ENCODE results near the gene ARHGAP10.
"Not testable (repeated sequence)": the region's sequence is repeated elsewhere in the genome, so short reads cannot be mapped to it uniquely, and the experiment has no call there.

The ARHGAP10 gene

DNA sequence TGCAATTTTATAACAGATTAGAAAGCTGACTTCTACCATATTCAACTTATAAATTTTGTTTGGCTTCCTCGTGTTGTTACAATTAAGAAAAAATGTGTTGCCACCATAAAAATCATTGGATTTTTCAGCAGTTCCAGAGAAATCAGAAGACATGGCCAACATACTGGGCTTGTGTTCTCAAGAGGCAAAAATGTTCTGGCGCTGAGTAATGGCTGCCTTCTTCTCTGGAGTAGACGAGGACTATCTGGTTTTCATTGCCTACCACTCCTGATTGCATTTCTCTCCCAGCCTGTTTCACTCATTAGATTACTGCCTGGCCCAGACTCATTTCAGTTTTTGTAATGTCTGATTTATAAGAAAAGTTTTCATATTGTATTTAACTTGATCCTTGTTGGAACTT lies 122.3 kb downstream of the ARHGAP10 start:
- no peak for DNase-seq

DNA sequence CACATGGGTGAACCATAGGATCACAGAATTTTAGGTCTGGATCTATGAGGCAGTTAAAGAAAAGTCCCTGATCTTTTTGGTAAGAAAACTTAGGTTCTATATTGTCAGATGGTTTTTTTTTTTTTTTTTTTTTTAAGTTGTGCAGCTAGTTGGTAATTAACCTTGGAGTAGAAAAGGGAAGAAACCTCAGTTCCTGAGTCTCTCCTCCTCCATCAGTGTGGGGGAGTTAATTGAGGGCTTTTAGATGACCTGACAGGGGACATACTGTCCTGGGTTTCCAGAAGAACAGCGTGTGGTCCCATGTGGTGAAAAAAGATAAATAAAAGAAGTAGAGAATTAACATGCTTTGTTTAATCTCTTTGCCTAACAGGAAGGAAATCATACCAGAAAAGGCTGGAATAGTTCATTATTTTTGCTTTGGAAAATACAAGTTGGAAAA lies 123.7 kb downstream of the ARHGAP10 start:
- DNase-seq, result no peak

DNA sequence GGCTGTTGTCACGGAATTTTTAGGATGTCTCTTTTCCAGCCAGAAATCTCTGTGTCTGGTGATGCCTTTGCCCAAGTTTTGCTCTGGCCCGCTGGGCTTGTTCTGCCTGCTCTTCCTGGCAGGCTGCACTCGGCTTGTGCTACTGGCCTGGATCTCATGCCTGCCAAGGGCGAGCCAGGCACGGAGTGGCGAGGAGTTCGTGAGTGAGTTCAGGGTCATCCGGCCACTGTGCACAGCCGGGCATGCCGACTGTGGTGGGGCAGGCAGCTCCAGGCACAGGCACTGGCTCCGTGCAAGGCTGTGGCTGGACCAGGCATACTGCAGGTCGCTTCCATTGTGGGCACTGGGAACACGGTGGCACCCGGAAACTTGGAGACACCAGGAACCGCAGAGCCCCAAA lies 129.1 kb downstream of the ARHGAP10 start:
- DNase-seq, result no peak

DNA sequence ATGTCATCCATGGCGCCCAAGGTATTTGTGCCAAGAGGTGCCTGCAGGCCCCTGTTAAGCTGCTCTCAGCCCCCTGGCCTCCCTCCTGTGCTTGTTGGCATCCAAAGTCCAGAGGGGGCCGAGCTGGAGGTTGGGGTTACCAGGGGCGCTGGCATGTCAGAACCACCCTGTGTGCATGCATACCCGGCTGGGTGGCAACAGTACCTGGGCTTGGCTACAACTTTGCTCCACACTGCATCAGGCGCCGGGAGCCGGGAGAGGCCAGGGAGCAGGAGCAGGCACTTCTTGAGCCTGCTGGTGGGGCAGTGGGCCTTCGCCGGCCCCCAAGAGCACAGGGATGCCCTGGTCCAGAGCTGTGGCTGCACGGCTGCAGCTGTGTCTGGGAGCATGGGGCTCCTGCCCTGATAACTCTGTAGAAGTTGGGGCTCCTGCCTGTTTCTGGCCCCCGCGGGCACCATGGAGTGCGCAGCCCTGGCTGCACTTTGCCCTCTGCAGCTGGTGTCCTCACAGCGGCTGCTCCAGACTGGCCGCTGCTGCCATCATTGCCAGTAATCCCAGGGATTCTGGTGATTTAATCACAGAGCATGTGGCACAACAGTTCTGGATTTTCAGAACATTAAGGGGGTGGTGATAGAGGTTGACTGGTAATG lies 130.3 kb downstream of the ARHGAP10 start:
- DNase-seq, result no peak

DNA sequence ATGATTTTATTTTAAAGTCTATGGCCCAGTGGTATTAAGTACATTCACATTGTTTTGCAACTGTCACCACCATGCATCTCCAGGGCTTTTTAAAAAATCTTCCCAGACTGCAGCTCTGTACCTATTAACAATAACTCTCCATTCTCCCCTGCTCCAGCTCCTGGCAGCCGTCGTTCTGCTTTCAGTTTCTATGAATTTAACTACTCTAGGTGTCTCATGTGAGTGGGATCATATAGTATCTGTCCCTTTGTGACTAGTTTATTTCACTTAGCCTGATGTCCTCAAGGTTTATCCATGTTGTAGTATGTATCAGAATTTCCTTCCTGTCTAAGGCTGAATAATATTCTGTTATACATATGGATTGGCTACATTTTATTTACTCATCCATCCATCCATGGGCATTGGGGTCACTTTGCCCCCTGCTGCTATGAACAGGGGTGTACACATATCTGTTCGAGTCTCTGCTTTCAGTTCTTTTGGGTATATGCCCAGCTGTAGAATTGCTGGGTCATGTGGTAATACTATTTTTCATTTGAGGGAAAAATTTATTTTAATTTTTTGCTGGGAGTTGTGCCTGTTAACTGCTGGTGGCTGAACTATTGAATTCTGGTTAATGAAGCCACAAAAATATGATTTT lies 131.3 kb downstream of the ARHGAP10 start:
- DNase-seq, result no peak

DNA sequence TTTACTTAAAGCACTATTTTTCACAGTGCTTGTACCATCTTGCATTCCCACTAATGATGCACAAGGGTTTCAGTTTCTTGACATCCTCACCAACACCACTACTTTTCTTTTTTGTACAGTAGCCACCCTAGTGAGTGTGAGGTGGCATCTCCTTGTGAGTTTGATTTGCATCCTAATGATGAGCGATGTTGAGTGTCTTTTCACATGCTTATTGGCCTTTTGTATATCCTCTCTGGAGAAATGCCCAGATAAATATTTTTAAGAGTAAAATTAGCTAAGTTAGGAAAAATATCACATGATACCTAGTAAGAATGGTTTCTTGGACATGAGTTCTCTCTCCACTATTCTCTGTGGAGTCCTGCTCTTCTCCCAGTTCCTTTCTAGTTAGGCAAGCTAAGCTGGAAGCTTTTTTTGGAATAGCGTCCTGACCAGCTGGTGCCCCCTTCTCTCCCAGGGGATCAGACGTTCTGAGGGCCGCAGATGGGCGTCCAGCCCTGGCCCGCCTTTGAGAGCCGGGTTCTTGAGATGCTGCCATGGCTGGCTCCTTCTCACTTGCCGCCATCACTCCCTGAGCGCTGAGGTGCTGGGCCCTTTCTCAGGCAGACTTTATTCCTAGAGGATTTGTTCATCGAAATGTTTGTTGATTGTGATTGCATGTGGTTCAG lies 132.1 kb downstream of the ARHGAP10 start:
- DNase-seq, result no peak

DNA sequence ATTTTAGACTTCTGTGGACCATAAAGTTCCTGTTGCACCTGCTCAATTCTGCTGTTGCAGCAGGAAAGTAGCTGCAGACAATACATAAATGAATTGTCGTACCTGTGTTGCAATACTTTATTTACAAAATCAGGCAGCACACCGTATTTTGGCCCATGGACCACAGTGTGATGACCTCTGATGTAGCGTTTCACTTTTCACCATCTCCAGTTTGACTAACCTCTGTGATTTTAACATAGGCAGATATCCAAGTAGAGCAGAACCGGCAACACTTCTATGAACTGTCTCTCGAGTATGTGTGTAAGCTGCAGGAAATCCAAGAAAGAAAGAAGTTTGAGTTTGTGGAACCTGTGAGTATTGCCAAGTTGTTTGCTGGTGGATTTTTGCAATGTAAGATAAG lies 132.7 kb downstream of the ARHGAP10 start:
- DNase-seq, result no peak

DNA sequence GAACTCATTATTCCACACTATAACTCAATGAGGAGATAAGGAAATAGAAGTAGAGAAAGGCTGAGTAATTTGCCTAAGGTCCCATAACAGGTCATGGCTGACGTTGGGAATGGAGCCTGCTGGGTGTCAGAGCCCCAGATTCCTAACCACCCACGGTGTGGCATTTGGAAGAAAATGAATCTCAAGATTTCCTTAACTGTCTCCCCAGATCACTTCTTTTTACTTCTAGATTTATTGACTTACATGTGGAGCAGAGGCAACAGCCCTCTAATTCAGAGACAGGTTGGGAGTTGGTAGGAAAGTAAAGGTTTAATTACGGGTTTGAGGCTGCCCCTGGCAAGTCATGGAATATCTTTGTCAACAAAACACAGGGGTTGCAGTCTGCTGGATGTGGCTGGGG lies 134.0 kb downstream of the ARHGAP10 start:
- no peak for DNase-seq

DNA sequence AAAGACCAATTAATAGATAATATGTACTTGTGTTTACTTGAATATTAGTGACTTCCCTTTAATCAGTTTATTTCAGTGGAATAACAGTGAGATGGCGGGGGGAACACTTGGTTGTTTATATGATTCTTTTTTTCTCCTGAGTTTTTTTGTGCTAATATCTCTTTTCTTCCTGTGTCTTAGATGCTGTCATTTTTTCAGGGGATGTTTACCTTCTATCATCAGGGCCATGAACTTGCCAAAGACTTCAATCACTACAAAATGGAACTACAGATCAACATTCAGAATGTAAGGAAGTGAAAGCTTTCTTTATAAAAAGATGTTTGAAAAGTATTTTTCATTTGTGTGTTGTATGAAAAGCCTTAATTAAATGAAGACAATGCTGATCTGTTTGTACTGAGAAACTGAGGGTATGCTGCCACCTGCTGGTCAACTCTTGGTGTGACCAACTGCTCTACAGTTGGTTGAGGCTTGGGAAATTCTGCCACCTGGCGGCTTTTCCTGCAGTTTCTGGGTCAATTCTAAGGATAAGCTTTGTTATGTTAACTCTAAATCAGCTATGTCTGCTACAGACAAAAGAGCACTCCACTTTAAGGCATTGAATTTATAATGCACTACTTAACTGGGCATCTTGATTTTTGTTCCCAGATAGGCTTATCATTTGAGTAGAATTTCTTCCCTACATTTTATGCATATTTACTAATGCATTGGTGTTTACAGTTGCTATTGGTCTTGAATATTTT lies 134.8 kb downstream of the ARHGAP10 start:
- peak; percentile 82 for DNase-seq

DNA sequence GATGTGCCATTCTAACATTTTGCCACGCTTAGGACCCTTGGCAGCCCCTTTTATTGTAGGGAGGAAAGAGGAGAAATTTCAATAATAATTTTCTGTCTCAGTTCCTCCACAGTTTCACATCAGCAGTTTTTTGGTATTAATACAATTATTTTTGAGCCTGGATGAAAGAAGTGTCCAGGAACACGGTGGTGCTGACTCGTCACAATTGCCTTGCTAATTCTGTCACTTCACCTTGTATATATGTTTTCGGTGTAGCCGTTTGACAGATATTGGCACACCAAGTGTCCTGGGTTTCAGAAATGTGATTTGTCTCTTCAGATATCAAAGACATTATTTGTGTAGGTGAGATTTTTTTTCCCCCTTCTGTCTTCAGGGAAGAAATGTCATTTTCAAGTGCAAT lies 142.2 kb downstream of the ARHGAP10 start:
- DNase-seq, result no peak

DNA sequence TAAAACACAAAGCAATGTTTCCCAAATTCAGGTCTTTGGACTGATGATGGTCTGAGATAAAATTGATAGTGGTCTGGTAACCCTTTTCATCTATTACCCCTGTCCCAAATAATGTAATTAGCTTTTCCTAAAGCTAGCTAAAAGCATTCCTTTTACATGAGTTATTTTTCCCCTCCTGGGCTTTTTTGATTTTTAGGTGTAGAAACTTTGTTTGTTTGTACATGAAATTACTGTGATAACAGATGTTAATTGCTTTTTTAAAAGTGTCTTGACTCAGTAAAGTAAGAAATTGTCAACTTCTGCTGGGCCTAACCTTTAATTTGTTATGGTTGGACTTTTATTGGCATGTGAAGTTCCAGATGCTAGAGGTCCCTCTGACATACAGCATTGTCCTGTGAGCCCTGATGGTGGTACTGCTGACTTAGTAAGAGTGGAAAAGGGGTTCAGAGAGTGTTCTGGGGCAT lies 145.5 kb downstream of the ARHGAP10 start:
- DNase-seq, result no peak

DNA sequence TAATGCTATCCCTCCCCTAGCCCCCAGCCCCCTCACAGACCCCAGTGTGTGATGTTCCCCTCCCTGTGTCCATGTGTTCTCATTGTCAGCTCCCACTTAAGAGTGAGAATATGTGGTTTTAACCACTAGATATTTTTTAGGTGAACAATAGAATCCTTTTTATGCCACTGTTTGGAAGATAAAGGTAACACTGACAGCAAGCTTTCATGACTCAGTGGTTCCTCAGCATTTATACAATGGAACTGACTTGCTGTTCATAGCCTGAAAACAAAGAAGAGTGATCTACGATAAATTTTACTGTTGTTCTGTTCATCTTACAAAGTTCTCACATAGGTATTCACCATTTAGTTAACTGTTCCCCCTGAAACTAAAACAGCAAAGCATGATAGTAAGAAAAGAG lies 147.8 kb downstream of the ARHGAP10 start:
- no peak for DNase-seq

DNA sequence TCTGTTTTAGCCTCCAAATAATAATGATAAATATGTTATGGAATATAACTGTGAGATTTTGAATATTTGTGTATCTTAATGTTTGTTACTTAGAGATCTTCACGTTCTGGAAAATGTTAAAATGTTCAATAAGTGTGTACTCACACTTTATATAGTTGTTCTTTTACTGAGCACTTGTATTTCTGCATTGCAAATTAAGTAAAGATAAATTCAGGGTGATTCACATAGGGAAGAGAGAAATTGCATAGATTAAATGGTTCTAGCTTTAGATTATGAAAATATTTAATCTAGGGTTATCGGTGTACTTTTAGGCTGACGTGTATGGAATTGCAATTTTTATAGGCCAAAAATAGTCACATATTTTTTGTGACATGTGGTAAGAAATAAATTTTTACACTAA lies 148.6 kb downstream of the ARHGAP10 start:
- no peak for DNase-seq

DNA sequence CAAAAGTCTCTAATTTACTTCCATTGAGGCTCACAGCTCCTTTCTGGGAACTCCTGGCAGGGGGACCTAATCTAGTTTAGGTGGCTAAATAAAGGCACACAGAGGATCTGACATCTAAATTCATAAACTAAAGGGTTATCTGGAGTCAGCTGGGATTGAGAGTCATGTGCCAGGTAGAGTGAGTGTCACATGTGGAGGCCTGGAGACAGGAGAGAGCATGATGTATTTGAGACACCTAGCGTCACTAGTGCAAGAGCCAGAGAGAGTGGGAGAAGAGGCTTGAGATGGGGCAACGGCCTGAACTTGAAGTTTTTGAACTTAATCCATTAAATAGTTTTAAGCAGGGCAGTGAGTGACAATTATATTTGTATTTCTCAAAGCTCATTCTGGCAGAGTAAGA lies 152.6 kb downstream of the ARHGAP10 start:
- DNase-seq, result no peak

DNA sequence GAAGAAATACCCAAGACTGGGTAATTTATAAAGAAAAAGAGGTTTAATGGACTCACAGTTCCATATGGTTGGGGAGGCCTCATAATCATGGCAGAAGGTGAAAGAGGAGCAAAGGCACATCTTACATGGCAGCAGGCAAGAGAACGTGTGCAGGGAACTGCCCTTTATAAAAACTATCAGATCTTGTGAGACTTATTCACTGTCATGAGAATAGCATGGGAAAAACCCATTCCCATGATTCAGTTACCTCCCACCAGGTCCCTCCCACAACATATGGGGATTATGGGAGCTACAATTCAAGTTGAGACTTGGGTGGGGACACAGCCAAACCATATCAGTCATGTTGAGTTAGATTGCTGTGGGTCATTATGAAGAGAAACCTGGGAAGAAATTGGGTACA lies 153.3 kb downstream of the ARHGAP10 start:
- not testable (repeated sequence) for DNase-seq

DNA sequence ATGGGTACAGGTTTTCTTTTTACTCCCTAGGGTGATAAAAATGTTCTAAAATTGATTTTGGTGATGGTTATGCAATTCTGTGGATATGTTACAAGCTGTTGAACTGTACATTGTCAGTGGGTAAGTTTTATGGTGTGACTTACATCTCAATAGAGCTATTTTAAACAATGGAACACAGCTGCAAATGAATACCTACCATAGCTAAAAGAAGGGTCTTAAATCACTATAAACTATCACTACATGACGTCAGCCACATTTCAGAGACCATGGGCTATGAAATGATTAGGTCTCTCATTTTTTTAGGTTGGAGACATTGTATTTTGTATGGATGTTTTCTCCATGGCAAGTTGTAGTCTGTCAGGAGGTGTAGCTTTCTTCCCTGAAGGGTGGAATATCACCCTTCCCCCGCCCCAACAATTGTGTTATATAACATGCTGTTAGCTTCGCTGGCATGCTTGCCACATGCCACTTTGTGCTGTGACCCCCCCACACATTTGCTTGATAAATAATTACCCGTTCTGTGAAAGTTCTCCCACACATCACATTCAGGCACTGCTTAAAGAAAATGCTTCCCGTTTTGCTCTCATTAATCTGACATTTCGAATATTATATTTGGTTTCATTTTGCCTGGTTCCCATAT lies 159.7 kb downstream of the ARHGAP10 start:
- DNase-seq, result no peak

DNA sequence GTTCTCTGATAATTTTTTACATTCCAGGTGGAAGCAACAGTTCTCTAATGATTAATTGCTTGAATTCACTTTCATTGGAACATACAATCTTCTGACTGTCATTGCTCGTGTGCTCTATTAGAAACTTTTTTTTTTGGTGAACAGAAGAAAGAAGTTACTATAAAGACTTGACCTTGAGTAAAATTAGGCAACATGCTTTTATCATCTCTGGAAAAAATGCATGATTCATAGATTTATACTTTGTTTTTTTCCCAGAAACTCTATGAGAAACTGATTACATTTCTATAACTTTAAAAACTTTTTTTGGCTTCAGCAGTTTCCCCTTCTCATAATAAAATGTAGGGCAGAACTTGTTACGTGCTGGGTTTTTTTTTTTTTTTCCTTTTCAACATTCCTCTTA lies 167.6 kb downstream of the ARHGAP10 start:
- DNase-seq, result no peak

DNA sequence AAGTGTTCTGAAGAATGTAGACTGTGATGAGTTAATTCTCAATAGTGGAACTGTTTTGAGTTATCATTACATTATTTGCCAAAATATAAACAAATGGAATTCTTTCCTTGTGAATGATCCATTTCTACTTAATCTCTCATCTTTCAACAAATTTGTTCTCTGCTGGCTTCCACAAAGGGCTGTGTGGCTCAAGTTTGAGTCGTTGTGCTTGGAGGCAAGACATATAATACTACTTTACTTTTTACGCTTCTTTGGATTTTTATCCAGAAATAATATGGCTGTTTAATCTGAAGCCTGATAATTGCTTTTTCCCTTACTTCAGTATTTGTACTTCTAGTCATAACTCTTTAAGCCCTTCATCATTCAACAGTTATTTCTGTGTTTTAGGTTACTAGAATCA lies 169.5 kb downstream of the ARHGAP10 start:
- no peak for DNase-seq

DNA sequence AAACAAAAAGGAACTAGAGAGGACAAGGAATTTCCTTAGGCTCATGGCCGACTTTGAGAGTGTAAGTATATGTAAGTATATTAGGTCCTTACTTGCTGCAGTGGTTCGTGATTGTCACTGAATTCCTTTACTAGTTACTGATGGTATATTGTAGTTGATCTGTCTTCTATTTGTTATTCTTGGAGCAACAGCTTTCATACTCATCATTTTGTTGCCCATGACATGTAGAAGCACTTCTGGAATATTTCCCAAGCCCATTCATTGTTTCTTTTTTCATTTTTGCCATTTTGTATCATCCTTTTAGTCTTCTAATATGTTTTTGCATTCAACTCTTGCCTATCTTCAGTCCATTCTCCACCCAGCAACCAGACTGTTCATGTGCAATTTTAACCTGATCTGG lies 170.0 kb downstream of the ARHGAP10 start:
- DNase-seq, result no peak

DNA sequence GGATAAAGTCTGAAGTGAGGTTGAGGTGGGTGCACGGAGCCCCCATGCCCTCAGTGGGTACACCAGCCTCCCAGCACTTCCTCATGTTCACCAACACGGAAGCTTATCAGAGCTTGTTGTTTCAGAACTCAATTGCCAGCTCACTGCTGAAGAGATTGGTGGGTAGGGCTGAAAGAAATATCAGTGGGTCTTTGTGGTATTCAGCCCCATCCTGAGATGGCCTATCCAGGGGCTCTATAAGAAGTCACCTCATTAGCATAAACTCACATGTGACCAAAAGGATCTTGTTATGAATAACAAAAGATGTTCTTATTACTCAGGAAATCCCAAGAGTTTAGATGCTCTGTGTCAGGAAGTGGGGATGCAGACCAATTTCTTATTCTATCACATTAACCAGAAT lies 177.3 kb downstream of the ARHGAP10 start:
- DNase-seq, result no peak

DNA sequence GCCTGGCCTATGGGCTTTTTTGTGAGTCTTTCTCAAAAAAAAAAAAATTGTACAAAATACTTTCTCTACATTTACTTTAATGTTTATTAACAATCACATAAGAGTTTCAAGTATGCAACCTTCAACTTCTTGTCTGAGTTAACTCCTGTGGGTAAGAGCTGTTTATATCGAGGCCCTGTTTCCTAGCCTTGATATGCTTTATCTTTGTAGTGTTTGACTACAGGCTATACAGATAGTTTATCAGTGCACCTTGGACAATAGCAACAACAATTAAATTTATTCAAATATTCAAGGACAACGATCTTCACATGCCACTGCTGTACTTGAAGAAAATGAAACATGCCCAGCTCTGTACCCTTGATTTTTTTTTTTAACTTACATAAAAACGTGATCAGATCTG lies 178.4 kb downstream of the ARHGAP10 start:
- no peak for DNase-seq

DNA sequence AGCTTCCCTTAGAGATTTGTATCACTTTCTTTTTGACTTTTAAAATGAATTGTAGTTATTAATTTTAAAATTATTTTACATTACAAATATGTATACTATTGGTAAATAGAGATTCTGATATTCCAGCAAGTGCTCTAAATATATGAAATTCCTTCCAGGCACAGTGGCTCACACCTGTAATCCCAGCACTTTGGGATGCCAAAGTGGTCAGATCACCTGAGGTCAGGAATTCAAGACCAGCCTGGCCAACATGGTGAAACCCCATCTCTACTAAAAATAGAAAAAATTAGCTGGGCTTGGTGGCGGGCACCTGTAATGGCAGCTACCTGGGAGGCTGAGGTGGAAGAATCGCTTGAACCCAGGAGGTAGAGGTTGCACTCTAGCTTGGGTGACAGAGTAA lies 180.2 kb downstream of the ARHGAP10 start:
- DNase-seq, result not testable (repeated sequence)

DNA sequence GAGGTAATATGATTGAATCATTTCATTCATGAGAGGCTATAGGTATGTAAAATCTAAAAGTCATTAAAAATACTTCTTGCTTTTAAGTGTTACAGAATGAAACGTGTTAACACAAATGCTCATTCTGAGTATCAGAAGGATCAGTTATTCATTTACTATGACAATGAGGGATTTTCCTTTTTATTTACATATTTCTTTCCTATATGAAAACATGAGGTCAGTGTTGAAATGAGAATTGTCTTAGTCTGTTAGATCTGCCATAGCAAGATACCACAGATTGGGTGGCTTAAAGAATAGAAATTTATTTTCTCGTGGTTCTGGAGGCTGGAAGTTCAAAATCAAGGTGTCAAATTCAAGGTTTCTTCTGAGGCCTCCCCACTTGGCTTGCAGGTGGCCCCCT lies 181.2 kb downstream of the ARHGAP10 start:
- DNase-seq, result no peak

Data from effector CD8-positive, alpha-beta T cell (primary cell).